Occipital lobe (tissue), 2 donors: ENCODE data around the gene CHST11. TPM values are rescaled to one million over a fixed set of nuclear protein-coding genes. Genes with fewer than 3 reads are reported as not detected.

Experiments used
- DNase-seq: peaks from one replicate; lab custom pipeline; 2025; lab: John Stamatoyannopoulos, UW
- total RNA-seq: library from RNA; depleted of rRNA; stranded (reverse); fragments of >200 nt; gene quantifications from one replicate; pipeline ENCODE4 v1.2.3, GENCODE V29; 2014

CHST11 gene
- total RNA-seq, 1 donor from 2014 or later, result 29.0 TPM

- no peak for DNase-seq
Observed at GRCh38 chr12:104694161-104694560, 237.4 kb downstream of the CHST11 start.

GRCh38 chr12:104694711-104695110 lies 238.0 kb downstream of the CHST11 start:
- DNase-seq, result no peak

- no peak for DNase-seq
Observed at GRCh38 chr12:104695453-104696148, 238.9 kb downstream of the CHST11 start.

GRCh38 chr12:104697186-104697585 lies 240.4 kb downstream of the CHST11 start:
- no peak for DNase-seq

GRCh38 chr12:104698871-104699270 lies 242.1 kb downstream of the CHST11 start:
- DNase-seq, result no peak

- no peak for DNase-seq
Observed at GRCh38 chr12:104699489-104700190, 242.9 kb downstream of the CHST11 start.

- no peak for DNase-seq
Observed at GRCh38 chr12:104700324-104700723, 243.6 kb downstream of the CHST11 start.

GRCh38 chr12:104701301-104701700 lies 244.6 kb downstream of the CHST11 start:
- no peak for DNase-seq

- DNase-seq, result no peak
Observed at GRCh38 chr12:104701756-104702155, 245.0 kb downstream of the CHST11 start.

- no peak for DNase-seq
Observed at GRCh38 chr12:104702565-104703139, 245.9 kb downstream of the CHST11 start.

GRCh38 chr12:104703372-104703771 lies 246.6 kb downstream of the CHST11 start:
- no peak for DNase-seq

GRCh38 chr12:104704224-104704779 lies 247.6 kb downstream of the CHST11 start:
- no peak for DNase-seq

- no peak for DNase-seq
Observed at GRCh38 chr12:104707194-104707593, 250.4 kb downstream of the CHST11 start.

GRCh38 chr12:104707794-104708558 lies 251.2 kb downstream of the CHST11 start:
- no peak for DNase-seq

- no peak for DNase-seq
Observed at GRCh38 chr12:104708891-104709290, 252.1 kb downstream of the CHST11 start.

- no peak for DNase-seq
Observed at GRCh38 chr12:104709692-104710435, 253.1 kb downstream of the CHST11 start.

- no peak for DNase-seq
Observed at GRCh38 chr12:104710940-104711689, 254.4 kb downstream of the CHST11 start.

- no peak for DNase-seq
Observed at GRCh38 chr12:104712477-104712876, 255.7 kb downstream of the CHST11 start.

- no peak for DNase-seq
Observed at GRCh38 chr12:104712968-104713367, 256.2 kb downstream of the CHST11 start.

GRCh38 chr12:104713444-104713843 lies 256.7 kb downstream of the CHST11 start:
- DNase-seq, result no peak
